Ishikawa (cell line): ENCODE results near the gene LRRC8E.

ENCODE experiments used
- CEBPB ChIP-seq: IDR thresholded peaks from 2 replicates; pipeline ENCODE4 v1.6.1; 2012
- CREB1 ChIP-seq: IDR thresholded peaks from 2 replicates; pipeline ENCODE4 v1.6.1; 2012; ENCODE audit warnings: low read depth
- EGR1 ChIP-seq: IDR thresholded peaks from 2 replicates; pipeline ENCODE4 v1.6.1; 2012
- EP300 ChIP-seq: IDR thresholded peaks from 2 replicates; pipeline ENCODE4 v1.6.1; 2012; ENCODE audit warnings: borderline replicate concordance
- FOXM1 ChIP-seq: IDR thresholded peaks from 2 replicates; pipeline ENCODE4 v1.6.1; 2012; ENCODE audit warnings: low read depth, borderline replicate concordance
- NFIC ChIP-seq: IDR thresholded peaks from 2 replicates; pipeline ENCODE4 v1.6.1; 2012
- RAD21 ChIP-seq: IDR thresholded peaks from 2 replicates; pipeline ENCODE4 v1.6.1; 2012; ENCODE audit warnings: low read depth
- TAF1 ChIP-seq: IDR thresholded peaks from 2 replicates; pipeline ENCODE4 v1.6.1; 2012; ENCODE audit warnings: low read depth, mild to moderate bottlenecking
- TCF12 ChIP-seq: IDR thresholded peaks from 2 replicates; pipeline ENCODE4 v1.6.1; 2012; ENCODE audit warnings: low read depth
- TEAD4 ChIP-seq: IDR thresholded peaks from 2 replicates; pipeline ENCODE4 v1.6.1; 2012
- USF1 ChIP-seq: IDR thresholded peaks from 2 replicates; pipeline ENCODE4 v1.6.1; 2012
- YY1 ChIP-seq: IDR thresholded peaks from 2 replicates; pipeline ENCODE4 v1.6.1; 2012; ENCODE audit warnings: low read depth
- ZBTB7A ChIP-seq: IDR thresholded peaks from 2 replicates; pipeline ENCODE4 v1.6.1; 2012; ENCODE audit warnings: low read depth
- TF ChIP-seq, protein P1 (sequence below): IDR thresholded peaks from 2 replicates; pipeline ENCODE4 v1.6.1; 2012; ENCODE audit warnings: low read depth, mild to moderate bottlenecking
- TF ChIP-seq, protein P2 (sequence below): IDR thresholded peaks from 2 replicates; pipeline ENCODE4 v1.6.1; 2012

Gene LRRC8E

DNA sequence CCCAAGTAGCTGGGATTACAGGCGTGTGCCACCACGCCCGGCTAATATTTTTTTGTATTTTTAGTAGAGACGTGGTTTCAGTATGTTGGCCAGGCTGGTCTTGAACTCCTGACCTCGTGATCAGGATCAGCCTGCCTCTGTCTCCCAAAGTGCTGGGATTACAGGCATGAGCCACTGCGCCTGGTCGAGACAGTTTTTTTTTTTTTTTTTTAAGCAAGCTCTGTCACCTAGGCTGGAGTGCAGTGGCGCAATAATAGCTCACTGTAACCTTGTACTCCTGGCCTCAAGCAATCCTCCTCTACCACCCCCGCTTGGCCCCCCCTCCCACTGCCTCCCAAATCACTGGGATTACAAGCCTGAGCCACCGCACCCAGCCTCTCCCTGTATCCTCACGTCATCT is 9.0 kb downstream of the LRRC8E start:
- TF ChIP-seq, protein P1, sequence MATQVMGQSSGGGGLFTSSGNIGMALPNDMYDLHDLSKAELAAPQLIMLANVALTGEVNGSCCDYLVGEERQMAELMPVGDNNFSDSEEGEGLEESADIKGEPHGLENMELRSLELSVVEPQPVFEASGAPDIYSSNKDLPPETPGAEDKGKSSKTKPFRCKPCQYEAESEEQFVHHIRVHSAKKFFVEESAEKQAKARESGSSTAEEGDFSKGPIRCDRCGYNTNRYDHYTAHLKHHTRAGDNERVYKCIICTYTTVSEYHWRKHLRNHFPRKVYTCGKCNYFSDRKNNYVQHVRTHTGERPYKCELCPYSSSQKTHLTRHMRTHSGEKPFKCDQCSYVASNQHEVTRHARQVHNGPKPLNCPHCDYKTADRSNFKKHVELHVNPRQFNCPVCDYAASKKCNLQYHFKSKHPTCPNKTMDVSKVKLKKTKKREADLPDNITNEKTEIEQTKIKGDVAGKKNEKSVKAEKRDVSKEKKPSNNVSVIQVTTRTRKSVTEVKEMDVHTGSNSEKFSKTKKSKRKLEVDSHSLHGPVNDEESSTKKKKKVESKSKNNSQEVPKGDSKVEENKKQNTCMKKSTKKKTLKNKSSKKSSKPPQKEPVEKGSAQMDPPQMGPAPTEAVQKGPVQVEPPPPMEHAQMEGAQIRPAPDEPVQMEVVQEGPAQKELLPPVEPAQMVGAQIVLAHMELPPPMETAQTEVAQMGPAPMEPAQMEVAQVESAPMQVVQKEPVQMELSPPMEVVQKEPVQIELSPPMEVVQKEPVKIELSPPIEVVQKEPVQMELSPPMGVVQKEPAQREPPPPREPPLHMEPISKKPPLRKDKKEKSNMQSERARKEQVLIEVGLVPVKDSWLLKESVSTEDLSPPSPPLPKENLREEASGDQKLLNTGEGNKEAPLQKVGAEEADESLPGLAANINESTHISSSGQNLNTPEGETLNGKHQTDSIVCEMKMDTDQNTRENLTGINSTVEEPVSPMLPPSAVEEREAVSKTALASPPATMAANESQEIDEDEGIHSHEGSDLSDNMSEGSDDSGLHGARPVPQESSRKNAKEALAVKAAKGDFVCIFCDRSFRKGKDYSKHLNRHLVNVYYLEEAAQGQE = no peak
- TF ChIP-seq ZBTB7A (no peak), CEBPB (no peak), NFIC (no peak), USF1 (no peak)

DNA sequence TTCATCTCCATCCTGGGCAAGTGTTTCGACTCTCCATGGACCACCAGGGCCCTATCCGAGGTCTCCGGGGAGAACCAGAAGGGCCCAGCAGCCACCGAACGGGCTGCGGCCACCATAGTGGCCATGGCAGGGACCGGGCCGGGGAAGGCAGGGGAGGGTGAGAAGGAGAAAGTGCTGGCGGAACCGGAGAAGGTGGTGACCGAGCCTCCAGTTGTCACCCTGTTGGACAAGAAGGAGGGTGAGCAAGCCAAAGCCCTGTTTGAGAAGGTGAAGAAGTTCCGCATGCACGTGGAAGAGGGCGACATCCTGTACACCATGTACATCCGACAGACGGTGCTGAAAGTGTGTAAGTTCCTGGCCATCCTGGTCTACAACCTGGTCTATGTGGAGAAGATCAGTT is 10.7 kb downstream of the LRRC8E start:
- TF ChIP-seq EGR1 (no peak), EP300 (no peak), CEBPB (no peak), TCF12 (no peak), TEAD4 (no peak), ZBTB7A (no peak), USF1 (no peak), YY1 (no peak), RAD21 (no peak), CREB1 (no peak), TAF1 (no peak), FOXM1 (no peak), NFIC (no peak)
- TF ChIP-seq, protein P1 = no peak
- TF ChIP-seq, protein P2, sequence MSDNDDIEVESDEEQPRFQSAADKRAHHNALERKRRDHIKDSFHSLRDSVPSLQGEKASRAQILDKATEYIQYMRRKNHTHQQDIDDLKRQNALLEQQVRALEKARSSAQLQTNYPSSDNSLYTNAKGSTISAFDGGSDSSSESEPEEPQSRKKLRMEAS = no peak

DNA sequence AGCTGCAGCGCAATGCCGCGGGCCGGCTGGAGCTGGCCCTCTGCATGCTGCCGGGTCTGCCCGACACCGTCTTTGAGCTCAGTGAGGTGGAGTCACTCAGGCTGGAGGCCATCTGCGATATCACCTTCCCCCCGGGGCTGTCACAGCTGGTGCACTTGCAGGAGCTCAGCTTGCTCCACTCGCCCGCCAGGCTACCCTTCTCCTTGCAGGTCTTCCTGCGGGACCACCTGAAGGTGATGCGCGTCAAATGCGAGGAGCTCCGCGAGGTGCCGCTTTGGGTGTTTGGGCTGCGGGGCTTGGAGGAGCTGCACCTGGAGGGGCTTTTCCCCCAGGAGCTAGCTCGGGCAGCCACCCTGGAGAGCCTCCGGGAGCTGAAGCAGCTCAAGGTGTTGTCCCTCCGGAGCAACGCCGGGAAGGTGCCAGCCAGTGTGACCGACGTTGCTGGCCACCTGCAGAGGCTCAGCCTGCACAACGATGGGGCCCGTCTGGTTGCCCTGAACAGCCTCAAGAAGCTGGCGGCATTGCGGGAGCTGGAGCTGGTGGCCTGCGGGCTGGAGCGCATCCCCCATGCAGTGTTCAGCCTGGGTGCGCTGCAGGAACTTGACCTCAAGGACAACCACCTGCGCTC is 11.6 kb downstream of the LRRC8E start:
- TF ChIP-seq FOXM1 (no peak), CEBPB (no peak), EP300 (no peak), YY1 (no peak), USF1 (no peak)

GRCh38 chr19:7900401-7900870 is 12.1 kb downstream of the LRRC8E start:
- TF ChIP-seq, protein P1 = no peak
- no peak for TF ChIP-seq TAF1
- no peak for TF ChIP-seq NFIC
- no peak for TF ChIP-seq RAD21
- no peak for TF ChIP-seq FOXM1
- TF ChIP-seq USF1 = no peak
- no peak for TF ChIP-seq TEAD4
- TF ChIP-seq CEBPB = no peak
- TF ChIP-seq ZBTB7A = no peak
- no peak for TF ChIP-seq EP300
- no peak for TF ChIP-seq TCF12
- no peak for TF ChIP-seq EGR1
- TF ChIP-seq, protein P2 = no peak
- no peak for TF ChIP-seq YY1
- no peak for TF ChIP-seq CREB1
